ENCODE results near the gene KRT86.
A peak's percentile ranks its signal among the peaks of the same experiment; 100 is the strongest.

Gene KRT86

GRCh38 chr12:52305921-52306705, 31.7 kb downstream of the KRT86 start:
- Histone ChIP-seq H3K27ac (ENCODE audit: low read depth, low read length) (no peak overlapping the region), H3K36me3 (ENCODE audit: control insufficient read depth, low read length) (no peaks in the 10 kb centered on the region)

GRCh38 chr12:52306731-52307130, 32.3 kb downstream of the KRT86 start:
- Histone ChIP-seq H3F3A (ENCODE audit: control insufficient read depth, insufficient read depth) (no peaks in the 10 kb centered on the region), H3K36me3 (ENCODE audit: control insufficient read depth, low read length) (no peaks in the 10 kb centered on the region), H4K20me1 (ENCODE audit: control insufficient read depth, insufficient read depth, low read depth, low read length) (peaks cover 5% of the 10 kb centered on the region; the same call in 1 of the 2 replicates), H3K79me2 (ENCODE audit: control insufficient read depth, low read length) (no peaks in the 10 kb centered on the region), H3K27ac (ENCODE audit: low read depth, low read length) (no peak overlapping the region), H3K4me1 (ENCODE audit: control insufficient read depth, low read length) (peaks cover 8% of the 10 kb centered on the region), H3K4me2 (ENCODE audit: low read length) (no peak overlapping the region), H3K9me3 (ENCODE audit: control insufficient read depth, insufficient read depth, low read length) (no peaks in the 10 kb centered on the region), H3K9me2 (replicated peaks; ENCODE audit: control insufficient read depth, low read length) (no peaks in the 10 kb centered on the region), H3K4me3 (ENCODE audit: low read length) (no peak overlapping the region), H3K27me3 (ENCODE audit: control insufficient read depth, low read length) (peaks cover 39% of the 10 kb centered on the region)
- TF ChIP-seq EZH2phosphoT487 (IDR thresholded peaks at IDR 0.05; ENCODE audit: borderline replicate concordance, low read length): no peak

More at GRCh38 chr12:52305921-52306705, 31.7 kb downstream of the KRT86 start:
- Histone ChIP-seq H3K4me1 (ENCODE audit: control insufficient read depth, low read length) (peaks cover 8% of the 10 kb centered on the region), H3K9me2 (replicated peaks; ENCODE audit: control insufficient read depth, low read length) (no peaks in the 10 kb centered on the region), H3K27me3 (ENCODE audit: control insufficient read depth, low read length) (peaks cover 33% of the 10 kb centered on the region), H3F3A (ENCODE audit: control insufficient read depth, insufficient read depth) (no peaks in the 10 kb centered on the region), H3K79me2 (ENCODE audit: control insufficient read depth, low read length) (no peaks in the 10 kb centered on the region), H4K20me1 (ENCODE audit: control insufficient read depth, insufficient read depth, low read depth, low read length) (peaks cover 5% of the 10 kb centered on the region; the same call in 1 of the 2 replicates), H3K9me3 (ENCODE audit: control insufficient read depth, insufficient read depth, low read length) (no peaks in the 10 kb centered on the region), H3K4me3 (ENCODE audit: low read length) (no peak overlapping the region), H3K4me2 (ENCODE audit: low read length) (no peak overlapping the region)
- TF ChIP-seq CTCF (IDR thresholded peaks at IDR 0.05; ENCODE audit: low read depth, low read length, poor library complexity, severe bottlenecking) (peak; percentile 47), EZH2phosphoT487 (IDR thresholded peaks at IDR 0.05; ENCODE audit: borderline replicate concordance, low read length) (no peak)

GRCh38 chr12:52307836-52308805, 33.7 kb downstream of the KRT86 start:
- Histone ChIP-seq H3K79me2 (ENCODE audit: control insufficient read depth, low read length) (no peaks in the 10 kb centered on the region), H3K27ac (ENCODE audit: low read depth, low read length) (no peak overlapping the region), H3K4me3 (ENCODE audit: low read length) (no peak overlapping the region), H3K9me3 (ENCODE audit: control insufficient read depth, insufficient read depth, low read length) (no peaks in the 10 kb centered on the region), H4K20me1 (ENCODE audit: control insufficient read depth, insufficient read depth, low read depth, low read length) (peaks cover 5% of the 10 kb centered on the region; the same call in 1 of the 2 replicates), H3K4me1 (ENCODE audit: control insufficient read depth, low read length) (peaks cover 8% of the 10 kb centered on the region), H3K9me2 (replicated peaks; ENCODE audit: control insufficient read depth, low read length) (no peaks in the 10 kb centered on the region), H3F3A (ENCODE audit: control insufficient read depth, insufficient read depth) (no peaks in the 10 kb centered on the region), H3K4me2 (ENCODE audit: low read length) (no peak overlapping the region), H3K36me3 (ENCODE audit: control insufficient read depth, low read length) (no peaks in the 10 kb centered on the region), H3K27me3 (ENCODE audit: control insufficient read depth, low read length) (peaks cover 42% of the 10 kb centered on the region)
- TF ChIP-seq EZH2phosphoT487 (IDR thresholded peaks at IDR 0.05; ENCODE audit: borderline replicate concordance, low read length) (no peak), CTCF (IDR thresholded peaks at IDR 0.05; ENCODE audit: low read depth, low read length, poor library complexity, severe bottlenecking) (no peak)
